Middle frontal gyrus (tissue), 1 donor: ENCODE data around the gene RNF115.
"Not testable (repeated sequence)": the region's sequence is repeated elsewhere in the genome, so short reads cannot be mapped to it uniquely, and the experiment has no call there.

Experiments
- DNase-seq: peaks from one replicate; pipeline ENCODE4 v3.0.0-alpha.2; 2015; ENCODE audit warnings: low spot score; ENCODE audit errors: extremely low spot score

RNF115 gene

DNA sequence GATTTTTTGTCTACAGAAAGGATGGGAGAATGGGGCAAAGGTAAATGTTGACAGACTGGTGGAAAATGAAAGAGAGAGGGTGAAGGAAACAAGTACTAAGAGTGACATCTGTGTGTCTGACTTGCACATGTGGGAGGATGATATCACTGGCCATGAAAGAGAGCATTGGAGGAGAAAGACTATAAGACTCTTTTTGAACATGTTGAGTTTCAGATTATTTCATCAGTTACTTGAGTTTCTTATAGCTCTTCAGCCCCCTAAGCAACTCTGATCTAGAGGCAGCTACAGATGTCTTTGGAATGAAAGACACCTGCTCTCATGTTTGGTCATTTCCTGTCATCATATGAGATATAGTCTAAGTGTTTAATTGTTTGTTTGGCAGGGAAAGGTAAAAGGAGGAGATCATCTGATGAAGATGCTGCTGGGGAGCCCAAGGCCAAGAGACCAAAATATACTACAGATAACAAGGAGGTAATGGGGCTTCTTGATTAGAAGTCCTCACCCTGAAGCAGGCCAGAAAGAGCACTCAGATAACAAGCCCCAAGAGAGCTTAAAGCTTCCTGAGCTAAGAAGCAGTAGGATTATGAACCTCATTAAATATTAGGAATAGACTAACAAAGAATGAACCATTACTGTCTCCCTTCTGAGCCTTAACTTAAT is 4.6 kb upstream of the RNF115 start:
- DNase-seq = no peak

DNA sequence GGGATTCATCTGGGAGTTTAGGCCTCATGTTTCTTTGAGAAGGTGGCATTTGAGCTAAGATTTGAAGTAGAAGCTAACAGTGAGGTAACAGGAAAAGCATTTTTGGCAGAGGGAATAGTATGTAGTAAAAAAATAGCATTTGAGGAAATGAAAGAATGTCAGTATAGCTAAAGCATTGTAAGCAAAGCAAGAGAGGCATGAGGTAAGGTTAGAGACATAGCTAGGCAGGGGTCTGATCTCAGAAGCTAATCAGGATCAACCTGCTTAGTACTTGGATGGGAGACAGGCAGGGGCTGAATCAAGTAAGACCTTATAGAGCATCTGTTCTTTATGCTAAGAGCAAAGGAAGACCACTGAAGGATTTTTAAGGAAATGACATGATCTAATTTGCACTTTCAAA is 4.1 kb upstream of the RNF115 start:
- DNase-seq = no peak

GRCh38 chr1:145826030-145826429 is 2.1 kb upstream of the RNF115 start:
- DNase-seq = no peak

GRCh38 chr1:145824499-145824842 is 576 bp upstream of the RNF115 start:
- no peak for DNase-seq

GRCh38 chr1:145822779-145823331 is 1.0 kb downstream of the RNF115 start:
- not testable (repeated sequence) for DNase-seq

DNA sequence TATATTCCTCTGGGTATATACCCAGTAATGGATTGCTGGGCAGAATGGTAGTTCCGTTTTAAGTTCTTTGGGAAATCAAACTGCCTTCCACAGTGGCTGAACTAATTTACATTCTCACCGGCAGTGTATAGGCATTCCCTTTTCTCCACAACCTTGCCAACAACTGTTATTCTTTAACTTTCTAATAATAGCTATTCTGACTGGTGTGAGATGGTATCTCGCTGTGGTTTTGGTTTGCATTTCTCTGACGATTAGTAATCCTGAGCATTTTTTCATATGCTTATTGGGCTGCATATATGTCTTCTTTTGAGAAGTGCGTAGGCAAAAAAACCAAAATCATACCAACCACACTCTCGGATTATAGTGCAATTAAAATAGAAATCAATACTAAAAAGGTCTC is 5.8 kb downstream of the RNF115 start:
- DNase-seq = not testable (repeated sequence)

GRCh38 chr1:145812977-145813810 is 10.7 kb downstream of the RNF115 start:
- not testable (repeated sequence) for DNase-seq

DNA sequence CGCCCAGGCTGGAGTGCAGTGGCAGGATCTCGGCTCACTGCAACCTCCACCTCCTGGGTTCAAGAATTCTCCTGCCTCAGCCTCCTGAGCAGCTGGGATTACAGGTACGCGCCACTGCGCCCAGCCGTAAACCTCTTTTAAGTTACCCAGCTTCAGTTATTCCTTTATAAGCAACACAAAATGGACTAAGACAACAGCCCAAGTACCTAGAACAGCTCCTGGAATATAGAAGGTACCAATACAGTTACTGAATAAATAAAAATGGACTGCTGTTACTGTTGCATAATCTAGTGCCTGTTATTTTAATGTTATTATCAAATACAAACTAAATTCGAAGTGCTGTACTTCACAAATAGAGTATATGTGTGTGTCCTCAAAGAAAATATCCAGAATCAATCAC is 17.1 kb downstream of the RNF115 start:
- DNase-seq = no peak

- DNase-seq = no peak
Measured at GRCh38 chr1:145806408-145806807, 17.5 kb downstream of the RNF115 start.

DNA sequence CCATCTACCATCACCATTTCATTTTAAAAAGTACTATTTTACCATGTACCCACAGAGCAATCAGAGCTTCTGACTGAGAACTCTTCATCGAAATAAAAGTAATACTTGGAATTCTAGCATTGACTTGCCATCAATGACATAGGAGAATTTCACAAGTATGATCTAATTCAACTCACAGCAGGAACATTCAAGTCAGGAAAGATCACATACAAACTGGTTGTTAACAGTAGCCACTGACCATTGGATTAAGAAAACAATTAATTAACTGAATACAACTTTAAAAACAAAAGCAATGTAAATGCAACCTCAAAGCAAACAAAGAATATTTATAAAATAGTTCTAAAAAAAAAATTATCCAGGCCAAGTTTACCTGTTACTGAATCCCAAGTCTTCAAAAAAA is 18.8 kb downstream of the RNF115 start:
- no peak for DNase-seq

GRCh38 chr1:145804235-145805045 is 19.5 kb downstream of the RNF115 start:
- no peak for DNase-seq

- no peak for DNase-seq
Measured at GRCh38 chr1:145799806-145800205, 24.1 kb downstream of the RNF115 start.

DNA sequence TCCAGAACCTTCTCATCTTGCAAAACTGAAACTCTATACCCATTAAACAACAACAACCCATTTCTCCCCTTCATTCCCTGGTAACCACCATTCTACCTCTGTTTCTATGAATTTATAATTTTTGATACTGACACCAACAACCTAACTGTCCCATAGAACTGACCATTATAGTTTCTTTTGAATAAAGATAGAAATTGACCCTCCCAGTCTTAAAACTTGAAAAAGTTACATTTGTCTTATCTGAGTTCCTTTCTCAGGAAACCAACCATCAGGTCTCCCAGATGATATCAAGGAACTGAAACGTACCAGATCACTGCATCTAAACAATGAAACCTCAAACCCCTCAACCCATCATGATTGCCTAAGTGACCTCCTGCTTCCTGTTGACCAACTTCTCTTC is 27.1 kb downstream of the RNF115 start:
- no peak for DNase-seq

DNA sequence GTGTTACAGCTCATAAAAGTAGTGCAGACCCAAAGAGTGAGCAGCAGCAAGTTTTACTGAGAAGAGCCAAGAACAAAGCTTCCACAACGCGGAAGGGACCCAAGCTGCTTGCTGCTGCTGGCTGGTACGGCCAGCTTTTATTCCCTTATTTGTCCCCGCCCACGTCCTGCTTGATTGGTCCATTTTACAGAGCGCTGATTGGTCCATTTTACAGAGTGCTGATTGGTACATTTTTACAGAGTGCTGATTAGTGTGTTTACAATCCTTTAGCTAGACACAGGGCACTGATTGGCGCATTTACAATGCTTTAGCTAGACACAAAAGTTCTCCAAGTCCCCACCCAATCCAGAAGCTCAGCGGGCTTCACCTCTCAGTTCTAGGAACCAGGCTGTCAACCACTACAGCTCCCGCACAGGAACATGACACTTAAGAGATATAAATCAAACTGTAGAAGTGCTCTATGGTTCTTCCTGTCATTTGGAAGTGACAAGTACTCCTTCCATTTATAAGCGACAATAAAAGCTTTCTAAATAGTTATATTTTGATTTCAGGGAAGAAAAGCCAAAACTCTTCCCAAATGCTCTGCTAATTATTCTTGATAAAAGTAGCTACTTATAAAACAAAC is 28.5 kb downstream of the RNF115 start:
- no peak for DNase-seq

DNA sequence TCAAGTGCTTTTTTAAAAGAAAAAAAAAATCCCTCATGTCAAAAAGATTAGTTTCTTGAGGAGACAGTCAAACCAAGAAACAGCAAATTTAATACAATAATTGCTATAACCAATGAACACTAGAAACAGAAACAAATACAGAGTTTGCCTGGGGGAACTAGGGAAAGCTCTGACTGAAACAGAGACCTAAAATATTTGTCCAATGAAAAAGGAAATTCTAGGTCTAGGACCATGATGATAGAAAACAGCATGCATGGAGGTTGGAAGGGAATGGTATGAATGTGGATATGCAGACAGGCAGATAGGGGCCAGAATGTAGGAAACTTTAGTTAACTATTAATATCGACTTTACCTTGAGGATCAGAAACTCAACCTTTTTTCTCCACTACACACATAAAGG is 31.4 kb downstream of the RNF115 start:
- no peak for DNase-seq

- not testable (repeated sequence) for DNase-seq
Measured at GRCh38 chr1:145791860-145792259, 32.0 kb downstream of the RNF115 start.

DNA sequence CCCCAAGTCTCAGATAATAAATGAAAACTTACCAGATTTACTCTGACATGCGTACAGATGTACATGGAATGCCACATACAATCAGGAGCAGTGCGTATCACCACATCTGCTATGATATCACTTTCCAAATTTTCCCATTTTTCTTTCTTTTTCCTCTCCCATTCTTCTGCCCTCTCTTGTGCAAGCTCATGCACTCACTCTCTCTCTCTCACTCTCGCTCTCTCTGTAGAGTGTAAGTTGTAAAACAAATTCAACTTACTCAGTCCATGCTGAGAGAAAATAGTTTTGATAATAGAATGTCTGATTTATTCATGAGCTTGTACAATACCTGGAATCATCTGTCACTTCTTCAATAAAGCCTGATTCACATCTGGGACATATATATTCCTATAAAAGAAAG is 35.3 kb downstream of the RNF115 start:
- no peak for DNase-seq

DNA sequence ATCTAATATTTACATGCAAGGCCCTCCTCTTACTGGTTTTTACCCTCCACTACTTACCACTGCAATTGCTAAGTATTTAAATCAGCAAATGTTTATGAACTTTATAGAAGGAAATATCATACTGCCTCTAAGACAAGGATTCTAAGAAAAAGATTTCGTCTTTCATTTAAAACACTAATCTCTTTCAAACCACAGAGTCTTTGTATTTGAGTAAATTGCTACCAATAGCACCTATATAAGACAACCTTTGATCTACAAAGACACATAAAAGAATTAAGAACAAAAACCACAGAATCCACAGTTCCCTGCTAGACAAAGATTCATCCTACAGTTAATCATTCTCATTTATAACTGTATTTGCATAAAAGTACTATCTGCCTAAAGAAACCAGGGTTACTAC is 37.6 kb downstream of the RNF115 start:
- DNase-seq = no peak

DNA sequence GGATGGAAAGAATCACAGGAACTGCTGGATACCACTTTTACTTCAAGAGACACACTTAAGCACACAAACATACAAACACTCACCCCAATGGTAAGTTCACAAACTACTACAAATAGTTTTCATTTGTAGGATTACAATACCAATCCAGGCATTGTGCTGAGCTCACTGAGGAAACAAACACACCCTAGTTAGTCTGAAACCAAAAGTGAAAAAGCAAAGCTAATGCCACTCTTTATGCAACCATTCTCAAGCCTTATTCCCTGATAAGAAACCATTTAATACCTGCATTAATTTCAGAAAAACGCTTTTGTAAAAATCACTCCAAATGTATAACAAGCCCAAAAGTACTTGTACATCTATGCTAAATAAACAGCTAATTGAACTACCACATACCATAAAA is 38.3 kb downstream of the RNF115 start:
- DNase-seq = no peak

GRCh38 chr1:145784409-145784808 is 39.5 kb downstream of the RNF115 start:
- no peak for DNase-seq
